NT2/D1 (cell line): ENCODE data around the gene MCAT.

ENCODE experiments used
- SUZ12 ChIP-seq: IDR thresholded peaks from 2 replicates; pipeline ENCODE4 v1.6.1; 2011; ENCODE audit not compliant: insufficient read length, insufficient read depth; ENCODE audit errors: extremely low read depth
- YY1 ChIP-seq: IDR thresholded peaks from 2 replicates; pipeline ENCODE4 v1.6.1; 2011; ENCODE audit not compliant: insufficient read length, insufficient read depth
- ZNF274 ChIP-seq: IDR thresholded peaks from 2 replicates; pipeline ENCODE4 v1.6.1; 2011; ENCODE audit warnings: mild to moderate bottlenecking, low read depth, low read length

GRCh38 chr22:43162412-43163150, 19.4 kb upstream of the MCAT start:
- no peak for TF ChIP-seq ZNF274
- TF ChIP-seq SUZ12 = no peak
- TF ChIP-seq YY1 = no peak
